ENCODE results near the gene SFT2D1.
"Not testable (repeated sequence)": the region's sequence is repeated elsewhere in the genome, so short reads cannot be mapped to it uniquely, and the experiment has no call there.

SFT2D1 gene

GRCh38 chr6:166342349-166343149 lies at the start of gene SFT2D1:
Gene SFT2D1, minus strand, starts transcription at chr6:166342545. Its CDS starts 64 bp downstream, at chr6:166342481.
- DNase-seq = peak; percentile 63

GRCh38 chr6:166389119-166389518 lies 46.8 kb upstream of the SFT2D1 start:
- no peak for DNase-seq

GRCh38 chr6:166388290-166389004 lies 46.1 kb upstream of the SFT2D1 start:
- DNase-seq = no peak

GRCh38 chr6:166387642-166388289 lies 45.4 kb upstream of the SFT2D1 start:
- no peak for DNase-seq

- DNase-seq = not testable (repeated sequence)
These were observed 44.8 kb upstream of the SFT2D1 start for GRCh38 chr6:166387098-166387497.

GRCh38 chr6:166386111-166386510 lies 43.8 kb upstream of the SFT2D1 start:
- no peak for DNase-seq

- DNase-seq = peak; percentile 18
These were observed 41.5 kb upstream of the SFT2D1 start for GRCh38 chr6:166383802-166384363.

- DNase-seq = peak; percentile 92
These were observed 40.8 kb upstream of the SFT2D1 start, which contains the start of gene MPC1 for GRCh38 chr6:166382933-166383801. Gene MPC1, minus strand, starts transcription at chr6:166382940. Its CDS starts 64 bp downstream, at chr6:166382876.

GRCh38 chr6:166382500-166382932 lies 40.2 kb upstream of the SFT2D1 start:
- no peak for DNase-seq

GRCh38 chr6:166381733-166382499 lies 39.6 kb upstream of the SFT2D1 start:
- peak; percentile 58 for DNase-seq

- DNase-seq = no peak
These were observed 39.0 kb upstream of the SFT2D1 start for GRCh38 chr6:166381381-166381732.

GRCh38 chr6:166379800-166380199 lies 37.5 kb upstream of the SFT2D1 start:
- no peak for DNase-seq

GRCh38 chr6:166379103-166379586 lies 36.8 kb upstream of the SFT2D1 start:
- DNase-seq = no peak

GRCh38 chr6:166377721-166378120 lies 35.4 kb upstream of the SFT2D1 start:
- DNase-seq = no peak

- DNase-seq = no peak
These were observed 32.7 kb upstream of the SFT2D1 start for GRCh38 chr6:166375013-166375412.

- no peak for DNase-seq
These were observed 28.1 kb upstream of the SFT2D1 start for GRCh38 chr6:166370489-166370888.

- DNase-seq = no peak
These were observed 27.4 kb upstream of the SFT2D1 start for GRCh38 chr6:166369782-166370181.

- no peak for DNase-seq
These were observed 24.6 kb upstream of the SFT2D1 start for GRCh38 chr6:166366921-166367320.

- DNase-seq = no peak
These were observed 23.5 kb upstream of the SFT2D1 start for GRCh38 chr6:166365806-166366205.

- DNase-seq = no peak
These were observed 22.9 kb upstream of the SFT2D1 start for GRCh38 chr6:166365221-166365620.

GRCh38 chr6:166364456-166364855 lies 22.1 kb upstream of the SFT2D1 start:
- DNase-seq = no peak
